GM21717 (cell line): ENCODE data around the gene PHF12.

ENCODE experiments used
- ATAC-seq: cut with Tn5 transposase; IDR thresholded peaks from one replicate; pipeline ENCODE4 v1.9.1; 2021; ENCODE audit warnings: mild to moderate bottlenecking, moderate library complexity; ENCODE audit not compliant: unreplicated experiment

PHF12 gene

GRCh38 chr17:28951428-28951990 is at the start of gene PHF12:
TSS of gene PHF12 (minus strand) at chr17:28951518. CDS start at chr17:28950960, 558 bp downstream.
- peak; percentile 41 for ATAC-seq

DNA sequence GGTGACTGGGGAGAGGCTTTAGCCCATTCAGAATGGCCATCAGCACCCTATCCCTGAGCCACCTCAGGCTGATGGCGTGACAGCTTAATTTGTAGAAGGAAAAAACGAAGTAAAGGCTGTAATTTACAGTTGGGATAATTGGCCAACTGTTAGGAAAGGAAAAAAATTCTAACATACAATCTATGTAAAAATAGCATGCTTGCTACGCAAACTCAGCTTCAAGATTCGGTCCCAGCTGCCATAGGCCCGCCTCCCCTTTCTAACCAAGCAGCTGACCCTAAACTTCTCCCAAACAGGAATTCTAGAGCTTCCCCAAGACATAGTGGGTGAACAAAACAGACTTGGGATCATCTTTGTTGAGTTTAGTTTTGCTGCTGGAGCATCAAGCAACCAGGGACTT is 49.7 kb upstream of the PHF12 start:
- no peak for ATAC-seq

GRCh38 chr17:28999206-28999605 is 47.9 kb upstream of the PHF12 start:
- no peak for ATAC-seq

GRCh38 chr17:28997806-28998205 is 46.5 kb upstream of the PHF12 start:
- ATAC-seq, result no peak

- ATAC-seq, result no peak
Measured at GRCh38 chr17:28996554-28997096, 45.3 kb upstream of the PHF12 start.

DNA sequence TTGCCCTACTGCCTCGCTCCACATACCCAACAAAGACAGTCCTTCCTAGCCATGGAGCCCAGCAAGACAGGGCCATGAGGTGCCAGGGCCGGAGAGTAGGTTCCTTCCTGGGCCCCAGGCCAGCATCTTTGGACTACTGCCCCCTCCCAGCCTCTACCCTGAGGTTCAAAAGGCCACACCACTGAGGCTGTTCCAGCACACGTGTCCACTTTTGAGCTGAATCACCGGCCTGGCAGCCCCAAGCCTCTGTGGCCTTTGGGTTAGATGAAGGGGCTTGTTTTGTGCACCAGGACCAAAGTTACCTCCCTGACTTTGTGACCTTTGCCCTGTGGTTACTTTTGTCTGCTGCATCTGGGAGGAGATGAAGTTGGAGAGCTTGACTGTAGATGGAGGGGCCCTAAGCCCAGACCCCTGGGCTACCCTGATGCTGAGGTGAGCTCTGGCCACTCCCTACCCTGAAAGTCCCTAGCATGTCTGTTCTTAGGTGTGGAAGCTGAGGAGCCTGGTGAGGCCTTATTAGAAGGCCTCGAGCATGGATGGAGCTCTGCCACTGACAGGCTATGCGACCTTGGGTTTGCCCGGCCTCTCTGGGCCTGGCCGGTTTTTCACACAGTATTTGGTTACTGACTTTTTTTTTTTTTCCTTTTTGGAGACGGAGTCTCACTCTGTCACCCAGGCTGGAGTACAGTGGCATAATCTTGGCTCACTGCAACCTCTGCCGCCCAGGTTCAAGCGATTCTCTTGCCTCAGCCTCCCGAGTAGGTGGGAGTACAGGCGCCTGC is 42.5 kb upstream of the PHF12 start:
- no peak for ATAC-seq

GRCh38 chr17:28992625-28993600 is 41.6 kb upstream of the PHF12 start:
- ATAC-seq, result no peak

GRCh38 chr17:28992185-28992584 is 40.9 kb upstream of the PHF12 start:
- no peak for ATAC-seq

- ATAC-seq, result no peak
Measured at GRCh38 chr17:28991779-28992178, 40.5 kb upstream of the PHF12 start.

DNA sequence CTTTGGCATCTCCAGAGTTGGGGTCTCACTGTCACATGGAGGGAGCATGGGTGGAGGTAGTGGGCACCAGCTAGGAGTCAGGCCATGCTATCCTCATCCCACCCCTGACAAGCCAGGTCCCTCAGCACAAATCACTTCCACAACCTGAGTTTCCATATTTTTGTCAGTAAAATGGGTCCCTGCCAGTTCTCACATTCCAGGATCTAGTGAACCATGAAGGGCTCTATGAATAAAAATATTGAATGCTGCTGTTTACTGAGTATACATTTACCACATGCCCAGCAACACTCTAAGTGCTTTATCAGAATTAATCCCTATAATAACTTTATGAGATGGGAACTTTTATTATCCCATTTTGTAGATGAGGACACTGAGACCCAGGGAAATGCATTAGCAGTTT is 37.7 kb upstream of the PHF12 start:
- no peak for ATAC-seq

DNA sequence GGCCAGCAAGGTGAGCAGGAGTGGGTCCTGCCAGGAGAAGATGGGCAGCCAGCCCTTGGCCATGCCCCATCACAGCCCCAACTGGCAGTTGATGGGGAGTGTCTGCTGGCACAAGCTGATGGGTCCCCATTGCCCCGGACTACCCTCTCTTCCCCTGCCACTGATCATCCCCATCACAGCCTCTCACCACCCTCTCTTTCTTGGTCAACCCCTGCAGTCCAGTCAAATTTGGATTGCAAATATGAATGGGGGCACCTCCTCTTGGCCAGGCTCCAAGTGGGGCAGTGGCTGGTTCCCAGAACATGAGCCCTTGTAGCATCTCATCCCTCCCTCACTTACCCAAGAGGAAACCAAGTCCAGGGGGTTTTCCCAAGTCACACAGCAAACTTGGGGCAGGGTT is 37.2 kb upstream of the PHF12 start:
- ATAC-seq, result no peak

- no peak for ATAC-seq
Measured at GRCh38 chr17:28986714-28987655, 35.7 kb upstream of the PHF12 start.

DNA sequence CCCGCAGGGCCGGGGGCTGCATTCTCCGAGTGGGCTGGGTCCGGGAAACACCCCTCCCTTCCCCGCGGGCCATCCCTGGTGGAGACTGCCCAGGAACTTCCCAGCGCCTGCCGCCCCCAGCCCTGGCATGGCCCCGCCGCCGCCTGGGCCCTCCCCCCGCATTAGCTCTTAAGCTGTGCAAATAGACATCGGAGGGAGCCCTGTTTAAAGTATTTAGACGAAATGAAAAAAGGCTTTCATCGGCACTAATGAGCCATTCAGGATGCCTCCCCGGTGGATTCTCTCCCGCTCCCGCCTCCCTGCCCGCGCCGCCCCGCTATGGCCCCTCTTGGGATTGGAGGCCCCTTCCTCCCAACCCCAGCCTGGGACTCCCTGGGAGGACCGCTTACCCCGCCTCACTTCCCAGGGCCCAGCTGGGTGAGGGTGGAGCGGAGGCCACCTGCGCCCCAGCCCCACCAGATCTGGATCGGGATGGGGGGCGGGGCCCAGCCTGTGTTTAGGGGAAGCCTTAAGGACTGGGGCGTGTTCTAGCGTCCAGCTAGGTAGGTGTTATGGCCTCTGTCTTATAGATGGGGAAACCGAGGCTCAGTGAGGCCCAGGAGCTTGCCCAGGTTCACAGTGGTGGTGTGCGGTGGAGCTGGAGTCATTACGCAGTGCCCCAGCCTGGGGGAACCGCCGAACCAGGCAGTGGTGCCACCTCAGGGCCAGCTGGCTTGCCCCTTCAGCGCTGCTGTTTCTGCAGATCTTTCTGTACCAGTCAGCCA is 34.8 kb upstream of the PHF12 start:
- ATAC-seq, result no peak

GRCh38 chr17:28983286-28984230 is 32.2 kb upstream of the PHF12 start:
- no peak for ATAC-seq

DNA sequence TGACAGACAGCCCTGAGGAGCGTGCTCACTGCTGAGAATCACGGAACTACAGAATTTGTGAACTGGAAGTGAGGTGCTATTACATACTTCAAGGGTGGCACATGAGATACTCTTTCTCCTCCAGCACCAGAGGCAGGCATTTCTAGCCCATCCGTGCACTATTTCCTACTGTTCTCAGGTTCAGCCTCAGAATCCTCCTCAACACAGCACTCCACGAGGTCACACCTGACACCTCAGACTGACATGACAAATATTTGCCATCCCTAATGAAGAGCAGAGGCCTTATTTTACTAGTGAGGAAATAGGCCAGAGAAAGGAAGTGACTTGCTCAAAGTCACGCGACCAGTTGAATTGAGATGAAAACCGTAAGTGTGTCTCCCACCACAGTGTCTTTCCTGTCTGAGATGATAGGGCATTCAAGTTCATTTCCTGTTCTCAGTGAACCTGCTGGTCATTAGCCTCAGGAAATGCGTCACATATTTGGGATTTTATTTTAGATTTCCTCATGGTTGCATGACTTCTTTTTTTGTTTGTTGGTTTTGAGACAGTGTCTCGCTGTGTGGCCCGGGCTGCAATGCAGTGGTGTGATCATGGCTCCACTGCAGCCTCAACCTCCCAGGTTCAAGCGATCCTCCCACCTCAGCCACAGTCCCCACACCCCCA is 30.9 kb upstream of the PHF12 start:
- no peak for ATAC-seq

- ATAC-seq, result no peak
Measured at GRCh38 chr17:28978356-28978964, 27.1 kb upstream of the PHF12 start.

DNA sequence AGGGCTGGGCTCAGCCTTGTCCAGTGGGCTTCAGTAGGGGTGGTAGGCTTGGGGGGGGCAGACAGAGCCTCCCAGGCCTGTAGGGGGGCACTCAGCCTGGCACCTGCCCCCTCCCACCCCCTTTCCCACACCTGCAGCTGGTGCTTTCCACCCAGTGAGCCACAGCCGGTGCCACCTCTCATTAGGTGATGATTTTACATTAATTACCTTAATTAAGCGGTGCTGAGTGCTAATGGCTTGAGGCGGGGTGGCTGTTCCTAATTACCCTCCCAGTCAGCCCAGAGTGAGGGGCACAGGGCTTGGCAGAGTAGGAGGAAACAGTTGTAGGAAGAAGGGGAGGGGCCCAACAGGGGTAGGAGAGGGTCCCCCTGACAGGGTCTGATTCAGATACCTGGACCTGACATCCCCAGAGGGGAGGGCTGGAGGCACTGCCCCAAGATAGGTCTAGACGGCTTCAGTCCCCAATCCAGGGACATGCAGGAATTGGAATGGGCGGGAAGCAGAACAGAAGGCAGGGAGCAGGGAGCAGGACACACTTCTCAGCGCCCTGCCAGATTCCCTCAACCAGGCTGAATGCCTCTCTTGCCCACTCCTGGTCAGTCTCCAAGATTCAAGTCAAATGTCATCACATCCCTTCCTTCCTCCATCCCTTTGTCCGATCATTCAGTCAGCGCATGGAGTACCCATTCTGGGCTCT is 26.5 kb upstream of the PHF12 start:
- ATAC-seq, result no peak
